ENCODE results near the gene TSPEAR. TPM values are rescaled to one million over a fixed set of nuclear protein-coding genes. Genes with fewer than 3 reads are reported as not detected.

TSPEAR gene
- total RNA-seq, 1 donor from 2014 or later, result 0.06 TPM

DNA sequence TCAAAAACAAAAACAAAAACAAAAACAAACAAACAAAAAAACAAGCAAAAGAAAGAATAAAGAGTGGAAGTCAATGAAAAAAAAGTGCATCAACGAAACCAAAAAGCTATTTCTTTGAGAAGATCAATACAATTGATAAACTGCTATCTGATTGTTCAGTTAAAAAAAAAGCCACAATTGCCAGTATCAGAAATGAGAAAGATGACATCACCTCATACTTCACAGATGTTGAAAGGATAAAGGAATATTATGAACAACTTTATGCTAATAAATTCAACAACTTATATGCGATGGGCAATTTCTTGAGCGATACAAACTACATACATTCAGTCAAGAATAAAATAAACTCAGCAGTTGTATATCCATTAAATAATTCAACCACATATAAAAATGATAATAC is 258.3 kb downstream of the TSPEAR start:
- no peak for DNase-seq (ENCODE audit: low spot score)

DNA sequence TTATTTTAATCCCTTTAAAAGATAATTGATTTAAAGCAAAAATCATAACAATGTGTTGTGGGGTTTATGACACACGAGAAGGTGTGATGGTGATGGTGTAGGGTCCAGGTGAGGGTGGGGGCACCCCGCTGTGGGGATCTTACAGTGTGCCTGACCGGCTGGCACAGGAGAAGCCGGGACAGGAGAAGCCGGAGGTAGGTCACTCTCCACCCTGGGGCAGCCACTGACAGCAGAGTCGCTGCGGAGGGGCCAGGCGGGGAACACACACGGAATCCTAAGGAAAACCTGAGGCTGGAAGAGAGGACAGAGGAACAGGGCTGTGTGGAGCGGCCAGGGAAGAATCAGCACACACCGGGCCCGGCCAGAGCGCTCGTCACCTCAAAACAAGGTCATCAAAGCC is 260.4 kb downstream of the TSPEAR start:
- DNase-seq (ENCODE audit: low spot score), result no peak

DNA sequence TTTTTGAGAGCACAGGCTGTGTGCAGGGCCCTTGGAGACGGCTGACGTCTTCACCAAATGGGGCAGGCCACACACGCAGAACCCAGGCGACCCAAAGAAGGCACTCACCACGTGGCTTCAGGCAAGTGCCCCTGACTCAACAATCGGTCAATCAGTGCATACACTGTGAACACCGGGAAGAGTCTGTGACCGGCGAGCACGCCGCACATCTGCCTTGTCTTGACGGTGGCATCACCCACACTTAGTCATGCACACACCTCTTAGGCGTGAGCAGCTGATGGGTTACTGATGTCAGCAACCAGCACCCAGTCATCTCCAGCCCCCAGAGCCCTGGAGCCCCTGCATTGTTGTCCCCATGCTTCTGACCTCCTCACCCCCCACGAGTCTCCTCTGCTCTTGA is 261.0 kb downstream of the TSPEAR start:
- DNase-seq (ENCODE audit: low spot score), result no peak

DNA sequence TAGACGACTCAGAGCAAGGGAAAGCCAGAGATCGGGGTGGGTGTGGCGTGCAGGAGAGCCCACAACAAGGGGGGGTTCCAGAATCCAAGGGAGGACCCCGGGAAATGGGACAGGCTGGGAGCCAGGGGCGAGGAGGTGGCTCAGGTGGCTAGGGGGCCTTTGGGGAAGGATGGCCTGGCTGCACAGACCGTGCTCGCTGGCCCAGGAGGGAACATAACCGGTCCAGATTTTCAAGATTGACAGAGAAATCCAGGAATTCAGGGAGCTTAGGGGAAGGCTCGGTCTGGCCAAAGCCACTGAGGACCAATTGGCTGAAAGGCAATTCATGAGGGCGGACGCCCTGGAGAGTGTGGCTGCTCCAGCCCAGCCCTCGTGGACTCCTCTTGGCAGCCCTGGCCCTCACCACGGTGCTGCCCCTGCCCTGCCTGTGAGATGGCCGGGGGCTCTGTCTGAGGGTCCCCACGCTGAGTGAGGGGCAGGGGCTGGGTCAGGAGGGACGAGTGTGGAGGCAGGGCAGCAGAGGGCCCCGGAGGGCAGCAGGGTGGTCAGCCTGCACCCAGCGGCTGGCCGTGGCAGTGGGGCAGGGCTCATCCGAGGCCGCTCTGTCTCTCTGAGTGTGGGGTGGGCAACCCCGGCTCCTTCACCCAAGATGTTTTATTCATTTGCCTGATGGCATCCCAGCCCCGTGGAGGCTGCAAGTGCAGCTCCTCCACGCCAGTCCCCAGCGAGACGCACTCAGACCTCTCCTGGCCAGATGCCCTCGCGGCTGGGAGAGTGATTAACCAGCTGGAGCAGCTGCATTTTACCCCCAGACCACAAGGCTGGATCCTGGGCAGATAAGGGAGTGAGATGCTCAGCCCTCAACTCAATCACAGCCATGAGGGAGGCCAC is 261.7 kb downstream of the TSPEAR start:
- no peak for DNase-seq (ENCODE audit: low spot score)

DNA sequence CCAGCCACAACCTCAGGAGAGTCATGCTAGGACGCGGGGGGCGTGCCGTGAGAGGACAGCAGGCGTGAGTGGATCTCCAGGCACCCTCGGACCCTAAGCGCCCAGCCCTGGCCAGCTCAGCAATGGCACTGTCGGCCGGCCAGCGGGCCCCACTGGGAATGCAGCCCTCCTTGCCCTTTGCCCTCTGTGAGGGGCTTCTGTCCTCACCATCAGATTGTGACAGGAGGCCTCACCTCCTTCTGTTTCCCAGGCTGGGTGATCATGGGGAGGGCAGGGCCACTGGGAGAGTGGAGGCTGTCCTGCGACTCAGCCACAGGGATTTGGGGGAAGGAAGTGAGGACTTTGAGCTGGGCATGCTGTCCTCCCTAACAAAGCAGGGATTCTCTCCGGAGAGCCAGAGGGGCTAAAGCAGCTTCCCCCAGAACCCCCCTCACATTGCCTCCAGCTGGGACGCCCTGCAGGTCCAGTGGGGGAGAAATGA is 262.7 kb downstream of the TSPEAR start:
- DNase-seq (ENCODE audit: low spot score), result no peak

Other genes starting within 250 kb of the TSPEAR start
- not detected for gene KRTAP10-1, start 171.4 kb downstream of the TSPEAR start, total RNA-seq
- not detected for gene KRTAP10-2, start 160.1 kb downstream of the TSPEAR start, total RNA-seq
- not detected for gene KRTAP10-3, start 152.8 kb downstream of the TSPEAR start, total RNA-seq
- gene KRTAP10-4, start 137.8 kb downstream of the TSPEAR start, total RNA-seq, result not detected
- not detected for gene KRTAP10-5, start 131.0 kb downstream of the TSPEAR start, total RNA-seq
- not detected for gene KRTAP10-6, start 119.1 kb downstream of the TSPEAR start, total RNA-seq
- gene KRTAP10-7, start 111.0 kb downstream of the TSPEAR start, total RNA-seq, result not detected
- gene KRTAP10-8, start 99.5 kb downstream of the TSPEAR start, total RNA-seq, result not detected
- gene KRTAP10-9, start 84.5 kb downstream of the TSPEAR start, total RNA-seq, result not detected
- gene KRTAP10-10, start 74.2 kb downstream of the TSPEAR start, total RNA-seq, result not detected
- not detected for gene KRTAP10-11, start 65.2 kb downstream of the TSPEAR start, total RNA-seq
- gene KRTAP12-4, start 56.9 kb downstream of the TSPEAR start, total RNA-seq, result not detected
- not detected for gene KRTAP12-3, start 53.6 kb downstream of the TSPEAR start, total RNA-seq
- gene KRTAP12-2, start 44.6 kb downstream of the TSPEAR start, total RNA-seq, result not detected
- gene KRTAP12-1, start 29.4 kb downstream of the TSPEAR start, total RNA-seq, result not detected
- gene KRTAP10-12, start 14.4 kb downstream of the TSPEAR start, total RNA-seq, result not detected
- 74.4 TPM for gene UBE2G2, start 90.2 kb upstream of the TSPEAR start, total RNA-seq
- 70.5 TPM for gene SUMO3, start 106.5 kb upstream of the TSPEAR start, total RNA-seq
- gene PTTG1IP, start 162.1 kb upstream of the TSPEAR start, total RNA-seq, result 295 TPM
- 84.5 TPM for gene ITGB2, start 209.3 kb upstream of the TSPEAR start, total RNA-seq
- gene SLX9, start 228.5 kb upstream of the TSPEAR start, total RNA-seq, result 34.6 TPM